Kidney epithelial cell (primary cell): Measurements from ENCODE around the gene KLF6. TPM values are rescaled to one million over a fixed set of nuclear protein-coding genes. Genes with fewer than 3 reads are reported as not detected.

Experiments
- DNase-seq: peaks from one replicate; pipeline ENCODE4 v3.0.0-alpha.2; 2010; ENCODE audit warnings: low read depth
- H3K27me3 ChIP-seq: 2 replicates; pipeline ENCODE4 v1.6.0; 2011; ENCODE audit warnings: low read length; ENCODE audit not compliant: control insufficient read depth, insufficient read depth
- H3K36me3 ChIP-seq: 2 replicates; pipeline ENCODE4 v1.5.1; 2011; ENCODE audit warnings: low read length; ENCODE audit not compliant: control insufficient read depth, insufficient read depth
- H3K4me3 ChIP-seq: 2 replicates; pipeline ENCODE4 v1.5.1; 2011; ENCODE audit warnings: low read depth, mild to moderate bottlenecking, control low read depth, low read length
- total RNA-seq: library from RNA; depleted of rRNA; stranded (reverse); fragments of >200 nt; gene quantifications from 2 replicates; pipeline ENCODE4 v1.2.3, GENCODE V29; 2015
- TF ChIP-seq, protein P1 (sequence below): IDR thresholded peaks from 2 replicates; pipeline ENCODE4 v1.5.1; 2011; ENCODE audit warnings: mild to moderate bottlenecking, moderate library complexity, low read length, control low read depth, inconsistent platforms; ENCODE audit not compliant: insufficient read depth, poor library complexity, severe bottlenecking

Gene KLF6
- total RNA-seq, 1 donor from 2014 or later, result 125 TPM

DNA sequence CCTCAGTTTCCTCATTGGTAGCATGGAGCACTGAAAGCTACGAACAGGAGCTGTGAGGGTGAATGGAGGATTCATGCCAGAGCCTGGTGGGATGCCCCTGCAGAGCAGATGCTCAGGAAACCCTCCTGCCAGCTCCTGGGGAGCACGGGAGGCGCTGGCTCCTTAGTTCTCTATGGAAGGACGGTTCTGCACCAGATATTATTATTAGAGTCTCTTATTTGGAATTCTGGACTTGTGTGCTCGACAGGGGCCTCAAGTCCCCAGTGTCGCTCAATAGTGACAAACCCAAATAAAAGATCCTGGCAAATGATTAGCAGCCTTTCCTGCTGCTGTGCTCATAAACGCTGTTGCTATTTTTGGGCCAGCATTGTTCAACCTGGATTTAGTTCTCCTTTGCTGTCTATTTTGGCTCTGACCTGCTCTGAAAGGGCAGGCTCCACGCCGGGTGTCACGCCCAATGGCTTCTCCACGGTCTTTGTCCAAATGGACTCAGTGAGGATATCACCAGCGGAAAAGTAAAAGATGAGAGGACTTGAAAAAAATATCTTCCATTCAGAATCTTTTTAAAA, 23.0 kb upstream of the KLF6 start:
- TF ChIP-seq, protein P1, sequence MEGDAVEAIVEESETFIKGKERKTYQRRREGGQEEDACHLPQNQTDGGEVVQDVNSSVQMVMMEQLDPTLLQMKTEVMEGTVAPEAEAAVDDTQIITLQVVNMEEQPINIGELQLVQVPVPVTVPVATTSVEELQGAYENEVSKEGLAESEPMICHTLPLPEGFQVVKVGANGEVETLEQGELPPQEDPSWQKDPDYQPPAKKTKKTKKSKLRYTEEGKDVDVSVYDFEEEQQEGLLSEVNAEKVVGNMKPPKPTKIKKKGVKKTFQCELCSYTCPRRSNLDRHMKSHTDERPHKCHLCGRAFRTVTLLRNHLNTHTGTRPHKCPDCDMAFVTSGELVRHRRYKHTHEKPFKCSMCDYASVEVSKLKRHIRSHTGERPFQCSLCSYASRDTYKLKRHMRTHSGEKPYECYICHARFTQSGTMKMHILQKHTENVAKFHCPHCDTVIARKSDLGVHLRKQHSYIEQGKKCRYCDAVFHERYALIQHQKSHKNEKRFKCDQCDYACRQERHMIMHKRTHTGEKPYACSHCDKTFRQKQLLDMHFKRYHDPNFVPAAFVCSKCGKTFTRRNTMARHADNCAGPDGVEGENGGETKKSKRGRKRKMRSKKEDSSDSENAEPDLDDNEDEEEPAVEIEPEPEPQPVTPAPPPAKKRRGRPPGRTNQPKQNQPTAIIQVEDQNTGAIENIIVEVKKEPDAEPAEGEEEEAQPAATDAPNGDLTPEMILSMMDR, result no peak
- no peak for DNase-seq
- H3K36me3 ChIP-seq, result no peaks in the 10 kb centered on the region
- no peaks in the 10 kb centered on the region for H3K27me3 ChIP-seq
- H3K4me3 ChIP-seq, result no peak overlapping the region

DNA sequence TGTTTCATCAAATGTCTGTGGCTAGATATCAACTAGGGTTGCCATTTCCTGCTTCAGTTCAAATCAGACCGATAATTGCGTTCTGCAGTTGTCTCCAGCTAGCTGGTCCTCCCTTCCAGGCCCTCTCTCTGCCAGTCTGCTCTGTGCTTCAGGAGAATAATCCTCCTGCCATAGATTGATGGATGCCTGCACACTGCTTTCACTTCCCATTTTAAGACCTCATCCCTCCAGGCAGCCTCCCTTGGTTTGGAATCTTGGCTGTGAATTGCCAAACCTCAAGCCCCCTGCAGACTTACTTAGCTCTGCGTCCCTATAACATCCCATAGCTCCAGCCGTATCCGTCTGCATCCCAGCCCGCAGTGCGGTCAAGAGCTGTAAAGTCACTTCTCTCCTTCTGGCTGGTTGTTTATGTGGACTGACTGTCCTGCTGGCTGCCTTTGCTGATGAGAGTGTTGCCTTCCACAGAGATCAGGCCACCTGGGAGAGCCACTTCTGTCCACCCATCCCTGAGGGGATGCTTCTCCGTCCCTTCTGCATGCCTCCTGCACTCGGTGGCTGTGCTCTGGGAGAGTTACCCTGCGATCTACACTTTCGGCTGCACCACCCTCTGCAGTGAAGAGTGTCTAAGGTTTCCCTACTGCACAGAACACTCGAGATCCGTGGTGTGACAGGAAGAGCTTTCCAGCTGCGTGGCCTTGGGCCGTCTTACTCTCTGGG, 22.4 kb upstream of the KLF6 start:
- Histone ChIP-seq H3K27me3 (no peaks in the 10 kb centered on the region), H3K36me3 (no peaks in the 10 kb centered on the region), H3K4me3 (no peak overlapping the region)
- TF ChIP-seq, protein P1, result no peak
- no peak for DNase-seq

DNA sequence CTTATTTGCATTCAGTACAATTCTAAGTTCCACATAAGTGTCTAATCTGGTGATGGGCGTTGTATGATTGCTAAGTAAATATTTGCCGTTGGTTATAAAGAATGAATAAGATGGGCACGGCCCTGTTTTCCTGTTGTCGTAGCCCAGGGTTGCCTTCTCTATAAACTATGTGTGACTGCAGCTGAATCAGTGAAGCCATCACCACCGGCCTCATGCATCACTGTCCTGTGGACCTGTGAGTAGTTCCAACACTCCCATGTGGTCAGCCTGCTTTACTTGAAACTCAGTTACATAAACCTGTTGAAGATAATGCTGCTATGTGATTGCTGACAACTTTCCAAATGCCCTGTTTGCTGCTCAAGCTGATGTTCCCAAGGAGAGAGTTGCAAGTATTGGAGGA, 21.6 kb upstream of the KLF6 start:
- Histone ChIP-seq H3K4me3 (no peak overlapping the region), H3K36me3 (no peaks in the 10 kb centered on the region), H3K27me3 (no peaks in the 10 kb centered on the region)
- DNase-seq, result no peak
- TF ChIP-seq, protein P1, result no peak

DNA sequence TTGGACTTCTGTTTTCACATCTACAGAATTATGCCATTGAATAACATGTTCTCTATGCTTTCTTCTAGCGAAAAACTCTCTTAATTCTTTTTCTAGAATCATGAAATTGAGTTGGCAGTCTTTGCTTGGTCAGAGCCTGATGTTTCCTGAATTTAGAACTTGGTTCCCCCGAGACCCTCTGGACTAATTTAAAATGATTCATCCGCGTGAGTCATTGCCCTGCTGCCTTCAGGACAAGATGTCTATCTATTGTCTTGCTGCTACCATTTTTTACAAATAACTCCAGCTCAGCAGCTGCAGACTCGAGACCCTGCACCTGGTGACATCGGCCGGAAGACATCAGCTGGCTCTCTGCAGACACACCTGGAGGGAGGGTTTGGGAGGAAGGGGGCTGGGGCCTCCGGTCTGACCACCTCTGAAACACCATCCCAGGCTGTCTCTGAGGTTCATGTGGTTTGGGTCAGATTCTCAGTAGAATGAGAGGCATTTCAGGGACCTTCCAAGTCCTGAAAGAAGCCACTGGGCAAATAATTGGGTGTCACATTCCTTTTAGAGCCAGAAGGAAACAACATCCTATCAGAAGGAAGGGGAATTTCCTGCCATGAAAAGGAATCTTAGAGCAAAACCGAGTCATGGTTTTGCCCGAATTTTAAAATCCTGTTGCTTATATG, 20.9 kb upstream of the KLF6 start:
- no peak for DNase-seq
- Histone ChIP-seq H3K27me3 (no peaks in the 10 kb centered on the region), H3K4me3 (no peak overlapping the region), H3K36me3 (no peaks in the 10 kb centered on the region)
- TF ChIP-seq, protein P1, result no peak

DNA sequence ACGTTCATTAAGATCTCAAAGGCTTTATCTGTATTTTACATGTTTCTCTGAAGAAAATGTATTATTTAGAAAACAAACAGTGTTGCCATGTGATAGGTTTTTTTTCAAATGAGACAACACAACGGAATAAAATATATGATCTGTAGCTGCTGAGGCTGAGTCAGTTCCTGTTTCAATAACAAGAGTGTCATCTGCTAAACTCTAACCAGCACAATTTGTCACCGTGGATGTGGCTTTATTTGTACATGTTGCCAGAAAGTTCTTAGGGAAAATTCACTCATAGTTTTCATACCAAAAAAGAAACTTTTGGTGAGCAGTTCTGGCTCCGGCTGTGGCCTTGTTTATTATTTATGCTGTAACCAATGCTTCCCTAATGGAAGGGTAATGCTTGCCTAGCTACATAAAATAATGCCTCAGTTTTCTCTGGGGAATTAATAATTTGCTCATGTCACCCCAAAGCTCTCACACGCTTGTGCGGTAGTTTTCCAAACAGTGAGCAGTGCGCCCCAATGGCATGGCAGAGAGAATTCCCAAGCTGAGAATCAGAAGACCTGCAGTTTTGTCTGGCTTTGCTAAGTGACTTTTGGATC, 20.3 kb upstream of the KLF6 start:
- no peak for DNase-seq
- no peaks in the 10 kb centered on the region for H3K27me3 ChIP-seq
- H3K4me3 ChIP-seq, result no peak overlapping the region
- TF ChIP-seq, protein P1, result no peak
- H3K36me3 ChIP-seq, result no peaks in the 10 kb centered on the region
